Measurements from ENCODE around the gene SPAM1. TPM values are rescaled to one million over a fixed set of nuclear protein-coding genes. Genes with fewer than 3 reads are reported as not detected.

SPAM1 gene
- total and polyA plus RNA-seq, 2 experiments from 2014 or later, result not detected

- H3K27ac ChIP-seq (ENCODE audit: low read depth), result no peak overlapping the region
- no peaks in the 10 kb centered on the region for H3K36me3 Mint-ChIP-seq (ENCODE audit: low read depth)
Measured at GRCh38 chr7:123987445-123987844, 62.4 kb downstream of the SPAM1 start.

More at GRCh38 chr7:123987445-123987844, 62.4 kb downstream of the SPAM1 start:
- Histone ChIP-seq H3K4me1 (ENCODE audit: insufficient read depth) (no peaks in the 10 kb centered on the region), H3K9me2 (ENCODE audit: insufficient read depth) (peaks cover 6% of the 10 kb centered on the region; the same call in 1 of the 2 replicates), H2AFZ (no peak overlapping the region), H3K79me2 (replicated peaks; ENCODE audit: insufficient read depth) (no peaks in the 10 kb centered on the region), H3F3A (replicated peaks; ENCODE audit: low read depth) (no peaks in the 10 kb centered on the region), H3K4me2 (no peak overlapping the region), H3K4me3 (no peak overlapping the region), H3K36me3 (ENCODE audit: insufficient read depth) (no peaks in the 10 kb centered on the region), H3K27me3 (ENCODE audit: insufficient read depth) (no peaks in the 10 kb centered on the region), H4K20me1 (replicated peaks; ENCODE audit: insufficient read depth) (no peaks in the 10 kb centered on the region)
- H3K4me1 Mint-ChIP-seq, result peaks cover 2% of the 10 kb centered on the region; the same call in 1 of the 3 replicates
- no peak for ATAC-seq
- H3K9me3 Mint-ChIP-seq, result peaks cover 3% of the 10 kb centered on the region; the same call in 2 of the 3 replicates
- no peaks in the 10 kb centered on the region for H3K27me3 Mint-ChIP-seq (ENCODE audit: insufficient read depth, low read depth, poor library complexity)
- no peak for TF ChIP-seq JUNB (IDR thresholded peaks at IDR 0.05; ENCODE audit: unreplicated experiment)
- TF ChIP-seq ZNF114 (CRISPR knock-in tag; IDR thresholded peaks at IDR 0.05), result no peak
- TF ChIP-seq EZH2phosphoT487 (IDR thresholded peaks at IDR 0.05; ENCODE audit: unreplicated experiment), result no peak
- TF ChIP-seq POLR2AphosphoS5 (IDR thresholded peaks at IDR 0.05; ENCODE audit: low read depth), result no peak
- no peak for TF ChIP-seq EZH2 (IDR thresholded peaks at IDR 0.05; ENCODE audit: low read depth, unreplicated experiment)
- no peak for TF ChIP-seq STAT1 (IDR thresholded peaks at IDR 0.05; ENCODE audit: unreplicated experiment)
- no peak for TF ChIP-seq NANOG (IDR thresholded peaks at IDR 0.05; ENCODE audit: borderline replicate concordance)
- no peak for TF ChIP-seq ETS1 (IDR thresholded peaks at IDR 0.05)
- TF ChIP-seq REST (IDR thresholded peaks at IDR 0.05; ENCODE audit: unreplicated experiment), result no peak
- TF ChIP-seq ZNF331 (CRISPR knock-in tag; IDR thresholded peaks at IDR 0.05; ENCODE audit: low read depth), result no peak
- TF ChIP-seq CREB1 (CRISPR knock-in tag; IDR thresholded peaks at IDR 0.05; ENCODE audit: low read depth), result no peak
- TF ChIP-seq CTCF (conservative IDR thresholded peaks at IDR 0.05; ENCODE audit: low read depth in 2 of 2), result no peak
- DNase-seq (ENCODE audit: low spot score), result no peak
- no peak overlapping the region for H3K27ac Mint-ChIP-seq
- no peak overlapping the region for H3K4me3 Mint-ChIP-seq
